Erythroblast (primary cell): ENCODE results near the gene CFAP107.

Experiments
- GATA1 ChIP-seq: IDR thresholded peaks from 2 replicates; pipeline ENCODE4 v1.6.1; 2011; ENCODE audit warnings: low read depth, mild to moderate bottlenecking, control low read depth, low read length, moderate library complexity
- POLR2A ChIP-seq: IDR thresholded peaks from 2 replicates; pipeline ENCODE4 v1.6.1; 2011; ENCODE audit warnings: mild to moderate bottlenecking, low read length

DNA sequence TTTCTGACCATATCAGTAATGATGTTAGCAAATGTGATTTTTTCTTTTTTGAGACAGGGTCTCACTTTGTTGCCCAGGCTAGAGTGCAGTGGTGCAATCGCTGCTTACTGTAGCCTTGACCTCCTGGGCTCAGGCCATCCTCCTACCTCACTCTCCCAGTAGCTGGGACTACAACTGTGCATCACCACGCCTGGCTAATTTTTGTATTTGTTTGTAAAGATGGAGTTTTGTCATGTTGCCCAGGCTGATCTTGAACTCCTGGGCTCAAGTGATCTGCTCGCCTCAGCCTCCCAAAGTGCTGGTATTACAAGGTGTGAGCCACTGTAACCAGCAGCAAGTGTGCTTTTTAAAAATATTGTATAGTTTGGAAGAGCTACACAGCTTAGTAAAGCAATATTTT lies 4.1 kb upstream of the CFAP107 start:
- no peak for TF ChIP-seq POLR2A
- TF ChIP-seq GATA1: no peak
